ENCODE measurements around the gene APBB2. TPM values are rescaled to one million over a fixed set of nuclear protein-coding genes. Genes with fewer than 3 reads are reported as not detected.
A peak's percentile ranks its signal among the peaks of the same experiment; 100 is the strongest.

APBB2 gene
- total and polyA plus RNA-seq, 2 of the 8 experiments (the other 6 are each of a cell fraction or from before 2014, with no cell fraction given): 58.7 to 59.4 TPM

GRCh38 chr4:41120297-41121217, 93.8 kb downstream of the APBB2 start:
- no peak overlapping the region for H3K14ac ChIP-seq (ENCODE audit: insufficient read length)
- no peak overlapping the region for H2AK5ac ChIP-seq (ENCODE audit: low read depth, low read length)
- no peaks in the 10 kb centered on the region for H3K23me2 ChIP-seq (ENCODE audit: low read depth, low read length)
- no peak overlapping the region; the same call in 1 of the 2 replicates for H4K8ac ChIP-seq (ENCODE audit: extremely low read depth, insufficient read depth, low read length)
- DNase-seq (ENCODE audit: low read depth in 1 of 2, low spot score in 2 of 2): no peak
- no peaks in the 10 kb centered on the region; a peak in 2 of 4 replicates for H3K79me2 ChIP-seq (ENCODE audit: control insufficient read depth in 1 of 2, insufficient read depth in 2 of 2, low read length in 2 of 2)
- no peak overlapping the region for H2BK5ac ChIP-seq (ENCODE audit: low read depth, low read length)
- no peak overlapping the region for H3K9ac ChIP-seq (replicated peaks in 1 of 4; ENCODE audit: extremely low read depth in 1 of 4, low read depth in 3 of 4, low read length in 3 of 4)
- H4K5ac ChIP-seq (ENCODE audit: insufficient read length, low read depth, low read length): no peak overlapping the region
- H3K36me3 ChIP-seq (ENCODE audit: control insufficient read depth in 2 of 4, insufficient read depth in 4 of 4, low read length in 3 of 4): no peaks in the 10 kb centered on the region
- no peak overlapping the region for H2BK120ac ChIP-seq (replicated peaks; ENCODE audit: low read depth, low read length)
- no peak overlapping the region for H2BK15ac ChIP-seq (ENCODE audit: low read length)
- no peak overlapping the region for H3K27ac ChIP-seq (ENCODE audit: low read depth, low read length)
- H3K4me3 ChIP-seq (ENCODE audit: extremely low read depth in 1 of 4, insufficient read depth in 2 of 4, low read depth in 3 of 4, low read length in 4 of 4): no peak overlapping the region
- CTCF ChIA-PET (ENCODE audit: partially characterized antibody): interaction anchor here (1.0 to 3.1 kb wide), 8 partner anchors 13 to 210 kb away, joined by 3 to 15 read pairs (median 4); partner anchors contain the start of gene APBB2
- H2BK12ac ChIP-seq (ENCODE audit: low read depth, low read length): no peak overlapping the region
- H3K18ac ChIP-seq (ENCODE audit: extremely low read depth, low read length): no peak overlapping the region
- no peak overlapping the region for H3K23ac ChIP-seq (ENCODE audit: insufficient read length)
- H3K4me2 ChIP-seq (ENCODE audit: insufficient read depth in 1 of 2, low read depth in 2 of 2, low read length in 2 of 2): no peak overlapping the region
- no peak overlapping the region for H3K56ac ChIP-seq (replicated peaks; ENCODE audit: insufficient read length, low read depth, low read length)
- no peaks in the 10 kb centered on the region for H3K27me3 ChIP-seq (replicated peaks in 1 of 4; ENCODE audit: control insufficient read depth in 3 of 4, extremely low read depth in 1 of 4, insufficient read depth in 3 of 4, low read length in 3 of 4)
- no peak for FAIRE-seq
- 94% methylated on average over 12 of the region's 12 CpGs; no CpG with 5 or more reads in 1 of the 2 experiments for WGBS, 2 experiments (ENCODE audit: extremely low coverage in 1 of 2, insufficient coverage in 1 of 2, insufficient read length in 1 of 2, insufficient replicate concordance in 2 of 2, low coverage in 1 of 2, low lambda C conversion rate in 2 of 2, missing lambda C conversion rate in 1 of 2)
- H3K4ac ChIP-seq (replicated peaks; ENCODE audit: insufficient read length, low read depth, low read length): no peak overlapping the region
- peaks cover 0 to 8% (median 3%) of the 10 kb centered on the region in 4 experiments; a peak in 3 of 7 replicates for H3K4me1 ChIP-seq (replicated peaks in 1 of 4; ENCODE audit: control insufficient read depth in 3 of 4, insufficient read depth in 4 of 4, low read length in 3 of 4)
- H2BK20ac ChIP-seq (ENCODE audit: low read length): no peak overlapping the region
- H3K79me1 ChIP-seq (ENCODE audit: low read depth, low read length): no peaks in the 10 kb centered on the region
- H4K20me1 ChIP-seq (replicated peaks in 1 of 2; ENCODE audit: control insufficient read depth in 1 of 2, insufficient read depth in 2 of 2, low read length in 2 of 2): no peaks in the 10 kb centered on the region
- POLR2A ChIA-PET (ENCODE audit: partially characterized antibody): interaction anchor here (1.7 kb wide), 1 partner anchor 139 kb away, joined by 4 read pairs; no protein-coding TSS in a partner anchor
- peak overlapping the region; percentile 16 for H4K91ac ChIP-seq (replicated peaks; ENCODE audit: insufficient read length, low read length)
- H3K9me3 ChIP-seq (ENCODE audit: insufficient read depth in 2 of 2, low read depth in 1 of 2, low read length in 1 of 2): no peaks in the 10 kb centered on the region
- H2AFZ ChIP-seq (ENCODE audit: low read length): no peak overlapping the region
- TF ChIP-seq SUZ12 (IDR thresholded peaks at IDR 0.05; ENCODE audit: low read length): no peak

Measured in H1 (cell line).